Loucy (cell line): Measurements from ENCODE around the gene NEUROD2.

ENCODE experiments used
- EZH2phosphoT487 ChIP-seq: fragments of 200-600 bp; IDR thresholded peaks from 2 replicates; pipeline ENCODE4 v1.6.1; 2018; ENCODE audit warnings: antibody characterized with exemption, mild to moderate bottlenecking, moderate library complexity, borderline replicate concordance
- TF ChIP-seq, protein P1 (sequence below): fragments of 200-600 bp; sonication (generic); conservative IDR thresholded peaks from 2 replicates; pipeline ENCODE4 v1.5.1; 2014; ENCODE audit warnings: mild to moderate bottlenecking, antibody characterized with exemption, low read length

DNA sequence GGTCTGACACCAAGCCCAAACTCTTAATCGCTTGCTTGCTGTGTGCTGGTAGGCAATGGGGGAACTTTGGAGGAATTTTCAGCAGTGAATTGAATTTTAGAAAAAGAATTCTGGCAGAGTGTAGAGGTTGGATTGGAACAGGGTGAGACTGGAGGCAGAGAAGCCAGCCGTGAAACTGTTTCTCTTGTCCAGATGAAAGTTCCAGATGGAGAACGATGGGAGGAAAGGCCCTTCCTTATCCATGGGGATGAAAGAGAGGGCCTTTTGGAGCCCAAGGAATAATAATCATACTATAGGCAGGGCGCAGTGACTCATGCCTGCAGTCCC is 26.0 kb downstream of the NEUROD2 start:
- TF ChIP-seq, protein P1, sequence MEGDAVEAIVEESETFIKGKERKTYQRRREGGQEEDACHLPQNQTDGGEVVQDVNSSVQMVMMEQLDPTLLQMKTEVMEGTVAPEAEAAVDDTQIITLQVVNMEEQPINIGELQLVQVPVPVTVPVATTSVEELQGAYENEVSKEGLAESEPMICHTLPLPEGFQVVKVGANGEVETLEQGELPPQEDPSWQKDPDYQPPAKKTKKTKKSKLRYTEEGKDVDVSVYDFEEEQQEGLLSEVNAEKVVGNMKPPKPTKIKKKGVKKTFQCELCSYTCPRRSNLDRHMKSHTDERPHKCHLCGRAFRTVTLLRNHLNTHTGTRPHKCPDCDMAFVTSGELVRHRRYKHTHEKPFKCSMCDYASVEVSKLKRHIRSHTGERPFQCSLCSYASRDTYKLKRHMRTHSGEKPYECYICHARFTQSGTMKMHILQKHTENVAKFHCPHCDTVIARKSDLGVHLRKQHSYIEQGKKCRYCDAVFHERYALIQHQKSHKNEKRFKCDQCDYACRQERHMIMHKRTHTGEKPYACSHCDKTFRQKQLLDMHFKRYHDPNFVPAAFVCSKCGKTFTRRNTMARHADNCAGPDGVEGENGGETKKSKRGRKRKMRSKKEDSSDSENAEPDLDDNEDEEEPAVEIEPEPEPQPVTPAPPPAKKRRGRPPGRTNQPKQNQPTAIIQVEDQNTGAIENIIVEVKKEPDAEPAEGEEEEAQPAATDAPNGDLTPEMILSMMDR, result no peak
- TF ChIP-seq EZH2phosphoT487, result no peak
